Astrocyte (in vitro differentiated cells and primary cell): Measurements from ENCODE around the gene IP6K3.

ENCODE experiments used
- CTCF ChIP-seq: IDR thresholded peaks from 2 replicates; pipeline ENCODE4 v1.5.1; 2011; ENCODE audit warnings: low read depth, mild to moderate bottlenecking, inconsistent platforms, low read length, moderate library complexity; ENCODE audit not compliant: insufficient read depth
- EZH2 ChIP-seq: IDR thresholded peaks from 2 replicates; pipeline ENCODE4 v1.6.1; 2012; ENCODE audit warnings: mild to moderate bottlenecking, low read length, inconsistent platforms; ENCODE audit not compliant: insufficient read depth

GRCh38 chr6:33728438-33728837 lies 18.3 kb downstream of the IP6K3 start:
- TF ChIP-seq CTCF (no peak), EZH2 (no peak)
